Measurements from ENCODE around the gene GPS2.

The GPS2 gene

DNA sequence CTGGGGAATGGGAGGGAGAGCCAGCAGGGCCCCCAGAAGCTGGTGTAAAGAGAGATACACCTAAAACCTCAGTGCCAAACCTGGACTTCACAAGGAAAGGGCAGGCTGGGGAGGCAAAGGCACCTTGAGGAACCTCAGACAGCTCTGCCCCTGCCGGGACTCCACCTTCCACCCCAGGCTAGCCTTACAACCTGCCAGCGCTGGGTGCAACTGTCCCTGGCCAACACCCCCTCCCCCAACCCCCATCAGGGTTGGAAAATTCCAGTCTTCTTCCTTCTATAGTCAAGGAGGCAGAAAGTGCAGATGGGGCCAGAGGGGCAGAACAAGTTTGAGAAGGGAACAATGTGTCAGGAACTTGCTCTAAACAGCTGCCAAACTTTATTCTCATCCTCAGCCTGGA, 23.0 kb downstream of the GPS2 start:
- no peak overlapping the region for H3K18ac ChIP-seq (ENCODE audit: low read length)

DNA sequence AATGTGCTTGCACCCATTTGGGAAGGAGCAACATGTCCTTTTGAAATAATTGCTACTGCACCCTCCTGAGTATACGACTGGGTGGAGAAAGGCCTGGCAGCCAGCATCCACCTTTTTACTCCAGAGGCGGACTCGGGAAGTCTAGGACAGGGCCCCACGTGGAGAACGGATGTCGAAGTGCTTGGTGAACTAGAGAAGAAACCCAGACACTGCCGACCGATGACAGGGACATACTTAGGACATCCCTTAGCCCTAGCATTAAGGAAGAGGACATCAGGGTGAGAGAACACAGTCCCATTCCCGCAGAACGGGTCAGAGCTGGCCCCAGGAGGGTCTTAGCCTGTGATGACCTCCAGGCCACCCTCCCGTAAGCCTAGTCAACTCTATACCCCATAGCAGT, 24.5 kb downstream of the GPS2 start:
- Histone ChIP-seq H3K27ac (ENCODE audit: low read depth, low read length) (no peak overlapping the region), H2BK15ac (replicated peaks; ENCODE audit: low read depth) (no peak overlapping the region), H3K79me1 (ENCODE audit: low read length) (no peaks in the 10 kb centered on the region), H3K36me3 (ENCODE audit: control insufficient read depth, insufficient read depth, low read length) (no peaks in the 10 kb centered on the region), H2AK5ac (ENCODE audit: low read length) (no peak overlapping the region), H3K9ac (ENCODE audit: low read length) (no peak overlapping the region), H4K5ac (ENCODE audit: low read length) (no peak overlapping the region), H3K4me3 (ENCODE audit: low read length) (no peak overlapping the region), H3K4me2 (ENCODE audit: low read length) (no peak overlapping the region), H3K56ac (ENCODE audit: low read length) (no peak overlapping the region), H3K23ac (ENCODE audit: low read length) (no peak overlapping the region), H3K4me1 (ENCODE audit: control insufficient read depth, low read depth, low read length) (no peaks in the 10 kb centered on the region), H3K27me3 (ENCODE audit: insufficient read depth, low read length, poor library complexity) (peaks cover under 1% of the 10 kb centered on the region), H4K8ac (ENCODE audit: low read depth, low read length) (no peak overlapping the region), H3K79me2 (ENCODE audit: control insufficient read depth, insufficient read depth, low read length) (no peaks in the 10 kb centered on the region), H3K18ac (ENCODE audit: low read length) (no peak overlapping the region), H2BK5ac (ENCODE audit: low read length) (no peak overlapping the region), H3K4ac (ENCODE audit: low read depth, low read length) (no peak overlapping the region), H2BK120ac (ENCODE audit: low read depth, low read length) (no peak overlapping the region)
- WGBS (ENCODE audit: extremely low coverage, insufficient coverage, low lambda C conversion rate): no CpG with 5 or more reads among the region's 11 CpGs
- DNase-seq: no peak

More for the DNA sequence above, 23.0 kb downstream of the GPS2 start:
- no peak overlapping the region for H4K8ac ChIP-seq (ENCODE audit: low read depth, low read length)
- no peaks in the 10 kb centered on the region for H3K79me2 ChIP-seq (ENCODE audit: control insufficient read depth, insufficient read depth, low read length)
- no peak overlapping the region for H3K4me3 ChIP-seq (ENCODE audit: low read length)
- no peak overlapping the region for H2AK5ac ChIP-seq (ENCODE audit: low read length)
- H2BK120ac ChIP-seq (ENCODE audit: low read depth, low read length): no peak overlapping the region
- H2BK15ac ChIP-seq (replicated peaks; ENCODE audit: low read depth): no peak overlapping the region
- no peak overlapping the region for H3K56ac ChIP-seq (ENCODE audit: low read length)
- peaks cover 4% of the 10 kb centered on the region for H3K27me3 ChIP-seq (ENCODE audit: insufficient read depth, low read length, poor library complexity)
- DNase-seq: no peak
- no peaks in the 10 kb centered on the region for H3K79me1 ChIP-seq (ENCODE audit: low read length)
- H2BK5ac ChIP-seq (ENCODE audit: low read length): no peak overlapping the region
- H3K27ac ChIP-seq (ENCODE audit: low read depth, low read length): no peak overlapping the region
- no peaks in the 10 kb centered on the region for H3K4me1 ChIP-seq (ENCODE audit: control insufficient read depth, low read depth, low read length)
- no peak overlapping the region for H4K5ac ChIP-seq (ENCODE audit: low read length)
- WGBS (ENCODE audit: extremely low coverage, insufficient coverage, low lambda C conversion rate): no CpG with 5 or more reads among the region's 2 CpGs
- H3K9ac ChIP-seq (ENCODE audit: low read length): no peak overlapping the region
- no peaks in the 10 kb centered on the region for H3K36me3 ChIP-seq (ENCODE audit: control insufficient read depth, insufficient read depth, low read length)
- no peak overlapping the region for H3K4ac ChIP-seq (ENCODE audit: low read depth, low read length)
- no peak overlapping the region for H3K23ac ChIP-seq (ENCODE audit: low read length)
- no peak overlapping the region for H3K4me2 ChIP-seq (ENCODE audit: low read length)

- Histone ChIP-seq H4K5ac (ENCODE audit: low read length) (no peak overlapping the region), H3K4me2 (ENCODE audit: low read length) (no peak overlapping the region), H3K4me3 (ENCODE audit: low read length) (no peak overlapping the region), H3K4me1 (ENCODE audit: control insufficient read depth, low read depth, low read length) (no peaks in the 10 kb centered on the region), H2BK5ac (ENCODE audit: low read length) (no peak overlapping the region), H3K4ac (ENCODE audit: low read depth, low read length) (no peak overlapping the region), H3K23ac (ENCODE audit: low read length) (no peak overlapping the region), H3K18ac (ENCODE audit: low read length) (no peak overlapping the region), H2BK120ac (ENCODE audit: low read depth, low read length) (no peak overlapping the region), H3K27ac (ENCODE audit: low read depth, low read length) (no peak overlapping the region), H3K36me3 (ENCODE audit: control insufficient read depth, insufficient read depth, low read length) (no peaks in the 10 kb centered on the region), H3K79me2 (ENCODE audit: control insufficient read depth, insufficient read depth, low read length) (no peaks in the 10 kb centered on the region), H2AK5ac (ENCODE audit: low read length) (no peak overlapping the region), H2BK15ac (replicated peaks; ENCODE audit: low read depth) (no peak overlapping the region), H3K79me1 (ENCODE audit: low read length) (no peaks in the 10 kb centered on the region), H3K9ac (ENCODE audit: low read length) (no peak overlapping the region), H3K56ac (ENCODE audit: low read length) (no peak overlapping the region), H3K27me3 (ENCODE audit: insufficient read depth, low read length, poor library complexity) (no peaks in the 10 kb centered on the region), H4K8ac (ENCODE audit: low read depth, low read length) (no peak overlapping the region)
- no CpG with 5 or more reads among the region's 19 CpGs for WGBS (ENCODE audit: extremely low coverage, insufficient coverage, low lambda C conversion rate)
- DNase-seq: no peak
Measured at GRCh38 chr17:7290166-7290565, 25.0 kb downstream of the GPS2 start.

GRCh38 chr17:7289256-7290032, 25.7 kb downstream of the GPS2 start:
- DNase-seq: no peak
- no peak overlapping the region for H3K56ac ChIP-seq (ENCODE audit: low read length)
- H3K9ac ChIP-seq (ENCODE audit: low read length): no peak overlapping the region
- no CpG with 5 or more reads among the region's 18 CpGs for WGBS (ENCODE audit: extremely low coverage, insufficient coverage, low lambda C conversion rate)
- H3K4me1 ChIP-seq (ENCODE audit: control insufficient read depth, low read depth, low read length): no peaks in the 10 kb centered on the region
- H3K4me2 ChIP-seq (ENCODE audit: low read length): no peak overlapping the region
- H3K79me1 ChIP-seq (ENCODE audit: low read length): no peaks in the 10 kb centered on the region
- no peaks in the 10 kb centered on the region for H3K36me3 ChIP-seq (ENCODE audit: control insufficient read depth, insufficient read depth, low read length)
- no peak overlapping the region for H2BK120ac ChIP-seq (ENCODE audit: low read depth, low read length)
- no peak overlapping the region for H3K4ac ChIP-seq (ENCODE audit: low read depth, low read length)
- no peaks in the 10 kb centered on the region for H3K79me2 ChIP-seq (ENCODE audit: control insufficient read depth, insufficient read depth, low read length)
- no peak overlapping the region for H4K5ac ChIP-seq (ENCODE audit: low read length)
- H2BK15ac ChIP-seq (replicated peaks; ENCODE audit: low read depth): no peak overlapping the region
- H3K4me3 ChIP-seq (ENCODE audit: low read length): no peak overlapping the region
- H4K8ac ChIP-seq (ENCODE audit: low read depth, low read length): no peak overlapping the region
- no peak overlapping the region for H3K27ac ChIP-seq (ENCODE audit: low read depth, low read length)
- no peak overlapping the region for H2BK5ac ChIP-seq (ENCODE audit: low read length)
- no peak overlapping the region for H3K23ac ChIP-seq (ENCODE audit: low read length)
- H3K18ac ChIP-seq (ENCODE audit: low read length): no peak overlapping the region
- H3K27me3 ChIP-seq (ENCODE audit: insufficient read depth, low read length, poor library complexity): no peaks in the 10 kb centered on the region
- no peak overlapping the region for H2AK5ac ChIP-seq (ENCODE audit: low read length)

DNA sequence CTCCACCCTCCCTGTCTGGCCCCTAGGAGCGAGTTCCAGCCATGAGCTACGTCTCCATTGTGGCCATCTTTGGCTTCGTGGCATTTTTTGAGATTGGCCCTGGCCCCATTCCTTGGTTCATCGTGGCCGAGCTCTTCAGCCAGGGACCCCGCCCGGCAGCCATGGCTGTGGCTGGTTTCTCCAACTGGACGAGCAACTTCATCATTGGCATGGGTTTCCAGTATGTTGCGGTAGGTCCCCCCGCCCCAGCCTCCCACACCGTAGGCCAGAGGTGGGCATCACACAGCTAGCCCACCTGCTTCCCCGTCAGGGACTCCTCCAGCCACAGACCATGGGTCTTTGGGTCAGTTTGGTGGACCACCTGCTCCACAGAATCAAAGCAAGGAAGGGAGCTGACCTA, 29.5 kb downstream of the GPS2 start:
- Histone ChIP-seq H3K27ac (ENCODE audit: low read depth, low read length) (no peak overlapping the region), H3K4me1 (ENCODE audit: control insufficient read depth, low read depth, low read length) (no peaks in the 10 kb centered on the region), H3K4me3 (ENCODE audit: low read length) (no peak overlapping the region), H3K56ac (ENCODE audit: low read length) (no peak overlapping the region), H3K18ac (ENCODE audit: low read length) (no peak overlapping the region), H3K27me3 (ENCODE audit: insufficient read depth, low read length, poor library complexity) (no peaks in the 10 kb centered on the region), H3K4me2 (ENCODE audit: low read length) (no peak overlapping the region), H2BK15ac (replicated peaks; ENCODE audit: low read depth) (no peak overlapping the region), H4K8ac (ENCODE audit: low read depth, low read length) (no peak overlapping the region), H2BK120ac (ENCODE audit: low read depth, low read length) (no peak overlapping the region), H3K4ac (ENCODE audit: low read depth, low read length) (no peak overlapping the region), H3K79me2 (ENCODE audit: control insufficient read depth, insufficient read depth, low read length) (no peaks in the 10 kb centered on the region), H3K36me3 (ENCODE audit: control insufficient read depth, insufficient read depth, low read length) (no peaks in the 10 kb centered on the region), H3K23ac (ENCODE audit: low read length) (no peak overlapping the region), H2AK5ac (ENCODE audit: low read length) (no peak overlapping the region), H3K79me1 (ENCODE audit: low read length) (no peaks in the 10 kb centered on the region), H3K9ac (ENCODE audit: low read length) (no peak overlapping the region), H4K5ac (ENCODE audit: low read length) (no peak overlapping the region), H2BK5ac (ENCODE audit: low read length) (no peak overlapping the region)
- no peak for DNase-seq
- WGBS (ENCODE audit: extremely low coverage, insufficient coverage, low lambda C conversion rate): no CpG with 5 or more reads among the region's 12 CpGs

GRCh38 chr17:7284911-7285310, 30.2 kb downstream of the GPS2 start:
- no CpG with 5 or more reads among the region's 16 CpGs for WGBS (ENCODE audit: extremely low coverage, insufficient coverage, low lambda C conversion rate)
- H3K4me2 ChIP-seq (ENCODE audit: low read length): no peak overlapping the region

More at GRCh38 chr17:7284911-7285310, 30.2 kb downstream of the GPS2 start:
- no peak overlapping the region for H2BK5ac ChIP-seq (ENCODE audit: low read length)
- H2BK15ac ChIP-seq (replicated peaks; ENCODE audit: low read depth): no peak overlapping the region
- no peaks in the 10 kb centered on the region for H3K79me2 ChIP-seq (ENCODE audit: control insufficient read depth, insufficient read depth, low read length)
- no peak overlapping the region for H3K4me3 ChIP-seq (ENCODE audit: low read length)
- DNase-seq: no peak
- H3K4ac ChIP-seq (ENCODE audit: low read depth, low read length): no peak overlapping the region
- H3K9ac ChIP-seq (ENCODE audit: low read length): no peak overlapping the region
- no peak overlapping the region for H2BK120ac ChIP-seq (ENCODE audit: low read depth, low read length)
- no peak overlapping the region for H2AK5ac ChIP-seq (ENCODE audit: low read length)
- H3K36me3 ChIP-seq (ENCODE audit: control insufficient read depth, insufficient read depth, low read length): no peaks in the 10 kb centered on the region
- H4K8ac ChIP-seq (ENCODE audit: low read depth, low read length): no peak overlapping the region
- H3K27ac ChIP-seq (ENCODE audit: low read depth, low read length): no peak overlapping the region
- H3K4me1 ChIP-seq (ENCODE audit: control insufficient read depth, low read depth, low read length): no peaks in the 10 kb centered on the region
- H3K18ac ChIP-seq (ENCODE audit: low read length): no peak overlapping the region
- H3K23ac ChIP-seq (ENCODE audit: low read length): no peak overlapping the region
- H3K27me3 ChIP-seq (ENCODE audit: insufficient read depth, low read length, poor library complexity): no peaks in the 10 kb centered on the region
- H4K5ac ChIP-seq (ENCODE audit: low read length): no peak overlapping the region
- H3K56ac ChIP-seq (ENCODE audit: low read length): no peak overlapping the region
- H3K79me1 ChIP-seq (ENCODE audit: low read length): no peaks in the 10 kb centered on the region
